ENCODE results near the gene SPI1. TPM values are rescaled to one million over a fixed set of nuclear protein-coding genes. Genes with fewer than 3 reads are reported as not detected.
"Not testable (repeated sequence)": the region's sequence is repeated elsewhere in the genome, so short reads cannot be mapped to it uniquely, and the experiment has no call there.

The SPI1 gene
- polyA plus RNA-seq, 1 experiment = not detected

- CTCF ChIA-PET = interaction anchor here (1.0 to 1.5 kb wide), 2 partner anchors 17 to 161 kb away, joined by 3 read pairs; partner anchors contain the start of gene ARFGAP2
Measured at GRCh38 chr11:47338396-47339241, 39.7 kb downstream of the SPI1 start.

GRCh38 chr11:47337229-47337924 lies 41.0 kb downstream of the SPI1 start:
- POLR2A ChIA-PET = no interaction called here
- no peaks in the 10 kb centered on the region for H3K27me3 ChIP-seq (ENCODE audit: control insufficient read depth, insufficient read depth, low read length)
- H3K4me3 ChIP-seq (ENCODE audit: low read depth, low read length) = no peak overlapping the region
- no peak for DNase-seq (ENCODE audit: low read depth)
- no peaks in the 10 kb centered on the region for H3K36me3 ChIP-seq (ENCODE audit: control insufficient read depth, insufficient read depth, low read length)
- CTCF ChIA-PET = no interaction called here
- TF ChIP-seq CTCF (IDR thresholded peaks at IDR 0.05; ENCODE audit: insufficient read depth, low read depth, low read length) = no peak

More at GRCh38 chr11:47338396-47339241, 39.7 kb downstream of the SPI1 start:
- H3K4me3 ChIP-seq (ENCODE audit: low read depth, low read length) = no peak overlapping the region
- POLR2A ChIA-PET = no interaction called here
- no peaks in the 10 kb centered on the region for H3K36me3 ChIP-seq (ENCODE audit: control insufficient read depth, insufficient read depth, low read length)
- no peak for DNase-seq (ENCODE audit: low read depth)
- no peaks in the 10 kb centered on the region for H3K27me3 ChIP-seq (ENCODE audit: control insufficient read depth, insufficient read depth, low read length)
- TF ChIP-seq CTCF (IDR thresholded peaks at IDR 0.05; ENCODE audit: insufficient read depth, low read depth, low read length) = no peak

GRCh38 chr11:47336595-47336994 lies 41.8 kb downstream of the SPI1 start:
- Histone ChIP-seq H3K36me3 (ENCODE audit: control insufficient read depth, insufficient read depth, low read length) (no peaks in the 10 kb centered on the region), H3K27me3 (ENCODE audit: control insufficient read depth, insufficient read depth, low read length) (no peaks in the 10 kb centered on the region), H3K4me3 (ENCODE audit: low read depth, low read length) (no peak overlapping the region)
- CTCF ChIA-PET = no interaction called here
- TF ChIP-seq CTCF (IDR thresholded peaks at IDR 0.05; ENCODE audit: insufficient read depth, low read depth, low read length) = no peak
- DNase-seq (ENCODE audit: low read depth) = no peak
- POLR2A ChIA-PET = no interaction called here

GRCh38 chr11:47335733-47336132 lies 42.6 kb downstream of the SPI1 start:
- Histone ChIP-seq H3K27me3 (ENCODE audit: control insufficient read depth, insufficient read depth, low read length) (no peaks in the 10 kb centered on the region), H3K36me3 (ENCODE audit: control insufficient read depth, insufficient read depth, low read length) (no peaks in the 10 kb centered on the region), H3K4me3 (ENCODE audit: low read depth, low read length) (no peak overlapping the region)
- ChIA-PET POLR2A (no interaction called here), CTCF (no interaction called here)
- DNase-seq (ENCODE audit: low read depth) = no peak
- no peak for TF ChIP-seq CTCF (IDR thresholded peaks at IDR 0.05; ENCODE audit: insufficient read depth, low read depth, low read length)

GRCh38 chr11:47334699-47335411 lies 43.5 kb downstream of the SPI1 start:
- CTCF ChIA-PET = interaction anchor here (1.3 kb wide), 1 partner anchor 20 kb away, joined by 3 read pairs; no protein-coding TSS in a partner anchor
- POLR2A ChIA-PET = not testable (repeated sequence)

More at GRCh38 chr11:47334699-47335411, 43.5 kb downstream of the SPI1 start:
- not testable (repeated sequence) for H3K36me3 ChIP-seq (ENCODE audit: control insufficient read depth, insufficient read depth, low read length); H3K4me3 ChIP-seq (ENCODE audit: low read depth, low read length); H3K27me3 ChIP-seq (ENCODE audit: control insufficient read depth, insufficient read depth, low read length); DNase-seq (ENCODE audit: low read depth)
